Fibroblast of skin of left quadriceps (primary cell): ENCODE measurements around the gene RFT1.
"Not testable (repeated sequence)": the region's sequence is repeated elsewhere in the genome, so short reads cannot be mapped to it uniquely, and the experiment has no call there.

Source experiments
- DNase-seq, 2 experiments: peaks; one replicate each; pipeline ENCODE4 v3.0.0-alpha.2; 2013; ENCODE audit warnings: low read depth in 2 of 2

RFT1 gene

DNA sequence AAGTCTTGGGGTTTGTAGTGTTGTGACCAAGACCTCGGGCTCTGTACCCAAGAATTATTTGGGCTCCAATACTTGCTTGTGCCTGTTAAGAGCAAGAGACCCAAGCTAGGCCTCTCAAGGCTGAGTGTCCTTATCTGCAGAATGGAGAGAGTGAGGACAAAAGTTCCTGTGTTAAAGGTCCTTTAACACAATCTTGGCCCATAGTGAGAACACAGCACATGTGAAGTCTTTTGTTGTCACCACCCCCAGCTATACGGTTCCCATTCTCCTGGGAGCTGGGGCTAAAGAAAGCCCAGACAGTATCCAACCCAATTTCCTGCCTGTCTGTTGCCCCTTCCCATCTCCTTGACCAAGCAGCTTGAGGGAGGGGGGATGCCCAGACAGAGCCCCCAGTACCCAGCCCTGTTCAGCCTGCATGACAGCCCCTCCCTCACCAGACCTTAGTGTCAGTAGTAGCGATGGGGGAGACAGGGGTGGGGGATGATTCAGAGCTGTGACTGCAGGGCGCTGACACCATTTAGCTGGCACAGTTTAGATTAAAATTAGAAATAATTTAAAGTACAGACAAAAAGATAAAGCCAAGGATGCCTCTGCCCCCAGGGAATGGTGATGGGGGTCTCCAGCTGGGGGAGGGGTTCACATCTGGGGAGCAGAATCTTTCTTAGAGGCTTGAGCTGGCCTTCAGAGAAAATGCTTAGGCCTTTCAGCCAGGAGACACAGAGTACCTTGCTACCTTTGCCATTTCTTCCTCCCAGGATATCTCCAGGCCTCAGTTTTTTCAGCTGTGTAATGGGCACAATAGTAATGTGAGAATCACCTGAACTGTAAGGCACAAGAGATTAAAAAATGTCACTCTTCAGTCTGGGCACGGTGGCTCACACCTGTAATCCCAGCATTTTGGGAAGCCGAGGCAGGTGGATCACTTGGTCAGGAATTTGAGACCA is 33.5 kb upstream of the RFT1 start:
- DNase-seq, result no peak

DNA sequence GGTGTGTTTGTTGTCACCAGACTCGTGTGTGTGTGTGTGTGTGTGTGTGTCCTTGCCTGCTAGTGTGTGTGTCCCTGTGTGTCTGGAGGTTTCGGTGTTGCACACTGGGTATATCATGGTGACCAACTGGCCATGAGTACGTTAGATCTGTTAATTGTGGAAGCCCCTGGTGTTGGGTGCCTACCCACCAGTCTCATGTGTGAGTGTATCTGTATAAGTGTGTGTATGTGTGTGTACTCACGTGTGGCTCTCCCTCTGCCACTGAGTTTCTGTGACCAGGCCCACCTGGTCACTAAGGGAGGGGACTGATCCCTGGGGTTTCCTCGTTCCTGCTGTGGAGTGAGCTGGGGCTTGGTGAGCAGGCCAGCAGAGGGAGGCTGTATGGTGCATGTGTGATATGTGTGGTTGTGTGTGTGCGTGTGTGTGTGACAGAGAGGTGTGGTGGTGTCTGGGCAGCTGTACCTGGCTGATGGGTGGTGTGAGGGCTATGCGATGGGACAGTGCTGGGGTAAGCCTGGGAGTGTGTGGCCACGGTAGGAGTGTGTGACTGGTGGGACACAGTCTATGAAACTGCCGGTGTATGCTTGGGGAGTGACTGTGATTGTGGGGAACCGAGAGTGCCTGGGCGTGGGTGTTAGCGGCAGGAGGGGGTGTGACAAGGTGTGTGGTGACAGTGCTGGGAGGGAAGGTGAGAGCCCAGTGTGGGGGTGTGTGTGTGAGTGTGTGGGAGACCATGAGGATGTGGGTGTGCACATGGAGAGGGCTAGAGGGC is 32.6 kb upstream of the RFT1 start:
- no peak for DNase-seq

GRCh38 chr3:53161820-53162671 is 31.8 kb upstream of the RFT1 start:
- DNase-seq, result no peak

DNA sequence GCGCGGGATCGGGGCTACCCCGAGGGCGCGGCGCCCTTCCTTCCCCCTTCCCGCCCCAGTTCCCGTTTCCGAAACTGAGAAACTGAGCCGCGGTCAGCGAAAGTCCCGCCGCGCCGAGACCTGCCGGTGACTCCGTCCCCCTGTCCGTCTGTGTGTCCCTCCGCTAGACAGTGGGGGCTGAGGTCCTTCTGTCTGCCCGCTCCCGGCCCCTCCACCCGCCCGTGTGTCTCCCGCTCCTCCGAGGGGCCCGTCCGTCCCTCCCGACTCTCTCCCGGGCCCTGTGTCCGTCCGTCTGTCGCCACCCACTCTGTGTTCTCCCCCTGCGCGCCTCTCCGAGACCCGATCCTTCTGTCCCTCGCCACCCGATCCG is 31.2 kb upstream of the RFT1 start:
- no peak for DNase-seq

DNA sequence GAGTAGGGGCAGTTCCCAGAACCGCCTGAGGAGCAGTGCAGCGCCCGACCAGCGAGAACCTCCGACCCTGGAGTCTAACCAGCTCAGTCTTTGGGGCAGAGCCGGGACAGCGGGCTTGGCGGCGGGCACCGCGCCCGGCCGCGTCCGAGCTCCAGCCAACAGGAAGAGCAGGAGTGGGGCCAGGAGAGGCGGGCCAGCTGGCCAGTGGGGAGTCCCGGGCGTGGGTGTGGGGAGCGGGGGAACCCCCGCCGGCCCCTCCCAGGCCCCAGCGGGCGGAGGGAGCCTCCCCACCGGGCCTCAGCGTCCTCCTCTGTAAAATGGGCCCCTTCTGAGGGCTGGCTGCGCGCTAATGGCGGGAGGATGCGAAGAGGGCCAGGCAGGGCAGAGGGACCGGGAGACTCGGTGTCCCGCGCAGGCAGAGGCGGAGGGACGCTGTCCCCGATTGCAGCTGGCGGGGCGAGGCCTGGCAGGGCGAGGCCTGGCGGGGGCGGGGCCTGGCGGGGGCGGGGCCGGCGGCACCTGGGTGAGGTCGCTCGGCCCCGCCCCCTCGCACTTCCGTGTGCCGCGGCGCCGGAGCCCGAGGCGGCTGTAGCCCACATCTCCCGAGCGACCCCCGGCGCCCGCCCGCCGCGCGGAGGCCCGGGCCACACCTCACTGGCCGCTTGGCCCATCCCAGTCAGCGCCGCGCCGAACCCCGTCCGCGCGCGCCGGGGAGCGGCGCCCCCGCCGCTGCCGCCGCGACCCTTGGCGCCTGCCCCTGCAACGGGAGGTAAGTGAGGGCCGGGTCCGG is 30.6 kb upstream of the RFT1 start, which contains the start of gene PRKCD:
Gene PRKCD (plus strand): TSS at position 550 of the 790 bp plus-strand sequence. CDS start 17,214 bp downstream, outside the sequence.
- peak; percentile 8 to 9 for DNase-seq

DNA sequence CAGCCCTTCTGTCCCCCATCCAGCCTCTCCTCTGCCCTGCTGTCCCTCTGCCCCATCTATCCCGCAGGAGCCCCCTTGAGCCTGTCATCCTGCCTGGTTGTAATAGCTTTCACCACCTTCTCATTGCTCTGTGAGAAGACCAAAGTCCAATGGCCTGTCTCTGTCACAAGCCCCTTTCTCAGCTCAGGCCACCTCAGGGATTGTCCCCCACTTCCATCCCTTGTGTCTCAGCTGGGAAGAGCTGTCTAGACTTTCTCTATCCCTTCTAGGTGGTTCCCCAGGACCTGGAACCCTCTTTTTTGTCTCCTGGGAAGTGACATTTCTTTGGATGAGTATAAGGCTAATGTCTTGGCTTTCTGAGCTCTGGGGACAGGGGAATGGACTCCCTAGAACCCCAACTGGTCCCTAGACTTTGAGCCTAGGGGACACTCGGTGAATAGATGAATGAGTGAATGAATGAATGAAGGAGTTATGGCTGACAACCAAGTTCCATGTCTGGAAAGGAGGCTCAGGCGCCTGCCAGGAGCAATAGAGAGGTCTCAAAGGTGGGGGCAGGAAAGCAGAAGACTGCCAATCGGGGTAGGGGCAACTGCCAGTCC is 29.9 kb upstream of the RFT1 start:
- DNase-seq, result no peak

DNA sequence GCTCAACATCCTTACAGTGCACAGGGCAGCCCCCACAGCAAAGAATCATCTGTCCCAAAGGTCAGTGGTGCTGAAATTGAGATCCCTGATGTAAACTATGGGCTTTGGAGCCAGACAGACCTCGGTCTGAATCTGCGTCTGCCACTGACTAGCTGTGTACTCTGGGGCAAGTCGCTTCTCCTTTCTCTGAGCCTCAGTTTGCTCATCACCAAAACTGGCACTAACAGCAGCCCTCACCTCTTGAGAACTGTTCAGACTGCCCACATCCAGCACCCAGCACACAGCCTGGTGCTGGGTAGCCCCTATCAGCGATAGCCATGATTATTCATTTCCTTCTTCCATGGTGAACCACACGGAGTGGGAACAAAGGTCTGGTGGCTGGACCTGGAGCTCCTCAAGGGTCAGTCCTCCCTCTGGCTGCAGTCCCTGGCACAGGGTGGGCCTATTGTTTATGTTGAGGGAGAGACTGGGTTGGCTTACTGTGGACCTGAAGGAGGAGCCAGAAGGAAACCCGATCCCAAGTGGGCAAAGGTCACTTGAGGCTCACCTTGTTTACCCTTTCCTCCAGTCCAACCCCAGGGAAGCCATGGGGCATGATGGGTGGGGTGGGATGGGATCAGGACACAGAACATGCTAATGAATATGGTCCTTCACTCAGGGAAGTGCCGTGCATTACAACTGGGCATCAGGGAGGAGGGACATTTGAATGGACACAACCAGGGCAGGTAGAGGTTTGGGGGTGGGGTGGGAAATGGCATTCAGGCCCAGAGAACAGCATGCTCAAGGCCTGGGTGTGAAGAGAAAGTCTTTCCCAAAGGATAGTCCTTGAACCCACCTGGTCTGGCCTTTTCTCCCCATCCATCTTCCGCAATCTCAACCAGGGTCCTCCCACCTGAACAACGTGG is 29.2 kb upstream of the RFT1 start:
- no peak for DNase-seq

GRCh38 chr3:53158765-53159155 is 28.5 kb upstream of the RFT1 start:
- no peak for DNase-seq

DNA sequence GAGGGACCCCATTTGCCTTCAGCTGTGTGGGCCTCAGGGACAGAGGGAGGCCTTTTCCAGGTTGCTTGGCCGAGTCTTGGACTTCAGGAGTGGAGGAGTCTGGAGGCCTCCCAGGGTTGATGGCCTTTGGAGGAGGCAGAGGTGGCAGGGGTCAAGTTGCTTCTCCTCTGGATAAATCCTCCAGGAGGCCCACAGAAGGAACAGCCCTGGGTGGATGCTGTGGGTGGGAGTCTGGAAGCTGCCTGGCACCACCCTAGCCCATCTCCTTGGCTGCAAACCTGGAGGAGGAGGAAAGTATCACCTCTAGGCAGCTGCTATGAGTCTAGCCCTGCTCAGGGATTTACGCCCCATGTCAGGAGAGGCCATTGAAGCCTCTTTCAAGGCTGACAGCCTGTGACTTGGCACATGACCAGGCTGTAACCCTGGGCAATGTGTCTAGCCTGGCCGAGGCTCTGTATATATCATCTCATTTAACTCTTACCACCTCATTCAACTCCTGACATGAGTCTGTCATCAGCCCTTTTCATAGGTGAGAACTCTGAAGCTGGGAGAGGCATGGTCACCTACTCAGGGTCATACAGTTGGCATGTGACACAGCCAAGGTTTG is 27.8 kb upstream of the RFT1 start:
- no peak for DNase-seq

- DNase-seq, result no peak
Observed at GRCh38 chr3:53156368-53156834, 26.2 kb upstream of the RFT1 start.

- no peak for DNase-seq
Observed at GRCh38 chr3:53155760-53156159, 25.5 kb upstream of the RFT1 start.

DNA sequence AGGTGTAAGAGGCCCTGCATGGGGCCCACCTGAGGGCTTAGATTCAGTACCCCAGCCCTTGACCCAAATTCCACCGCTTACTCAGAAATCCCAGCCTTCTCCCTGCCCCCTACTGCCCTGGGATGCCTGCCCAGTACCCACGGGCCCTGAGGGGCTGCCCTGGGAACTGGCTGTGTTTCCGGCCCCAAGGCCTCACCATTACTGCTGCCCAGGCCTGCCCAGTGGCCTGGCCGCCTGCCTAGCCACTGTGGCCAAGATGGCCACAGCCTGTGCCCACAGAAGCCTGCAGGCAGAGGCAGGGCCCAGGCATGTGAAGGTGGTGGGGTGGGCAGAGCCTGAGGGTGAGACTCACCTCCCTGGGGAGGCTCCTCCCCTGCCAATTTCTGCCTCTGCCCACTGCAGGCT is 24.6 kb upstream of the RFT1 start:
- DNase-seq, result no peak

GRCh38 chr3:53153980-53154379 is 23.7 kb upstream of the RFT1 start:
- no peak for DNase-seq

DNA sequence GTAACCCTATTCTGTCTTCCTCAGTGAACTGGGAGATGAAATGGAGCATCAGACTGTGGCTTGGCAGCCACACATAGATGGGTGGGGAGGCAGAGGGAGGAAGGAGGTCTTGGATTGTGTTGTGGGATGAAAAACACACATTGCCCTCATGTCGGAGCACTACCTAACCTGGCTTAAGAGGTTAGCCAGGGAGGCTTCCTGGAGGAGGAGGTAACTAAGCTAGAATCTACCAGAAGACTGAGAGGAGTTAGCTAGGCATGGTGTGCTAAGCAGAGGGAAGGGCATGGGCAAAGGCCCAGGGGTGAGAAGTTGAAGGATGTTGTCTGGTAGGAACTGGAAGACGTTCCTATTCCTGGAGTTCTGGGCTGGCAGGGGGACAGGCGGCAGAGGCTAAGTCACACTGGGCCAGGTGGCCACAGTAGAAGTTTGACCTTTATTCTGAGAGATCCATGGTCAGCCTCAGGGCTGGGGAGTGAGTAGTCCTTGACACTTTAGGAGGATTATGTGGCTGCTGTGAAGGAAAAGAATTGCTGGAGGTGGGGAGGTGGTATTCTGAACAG is 23.1 kb upstream of the RFT1 start:
- DNase-seq, result no peak

DNA sequence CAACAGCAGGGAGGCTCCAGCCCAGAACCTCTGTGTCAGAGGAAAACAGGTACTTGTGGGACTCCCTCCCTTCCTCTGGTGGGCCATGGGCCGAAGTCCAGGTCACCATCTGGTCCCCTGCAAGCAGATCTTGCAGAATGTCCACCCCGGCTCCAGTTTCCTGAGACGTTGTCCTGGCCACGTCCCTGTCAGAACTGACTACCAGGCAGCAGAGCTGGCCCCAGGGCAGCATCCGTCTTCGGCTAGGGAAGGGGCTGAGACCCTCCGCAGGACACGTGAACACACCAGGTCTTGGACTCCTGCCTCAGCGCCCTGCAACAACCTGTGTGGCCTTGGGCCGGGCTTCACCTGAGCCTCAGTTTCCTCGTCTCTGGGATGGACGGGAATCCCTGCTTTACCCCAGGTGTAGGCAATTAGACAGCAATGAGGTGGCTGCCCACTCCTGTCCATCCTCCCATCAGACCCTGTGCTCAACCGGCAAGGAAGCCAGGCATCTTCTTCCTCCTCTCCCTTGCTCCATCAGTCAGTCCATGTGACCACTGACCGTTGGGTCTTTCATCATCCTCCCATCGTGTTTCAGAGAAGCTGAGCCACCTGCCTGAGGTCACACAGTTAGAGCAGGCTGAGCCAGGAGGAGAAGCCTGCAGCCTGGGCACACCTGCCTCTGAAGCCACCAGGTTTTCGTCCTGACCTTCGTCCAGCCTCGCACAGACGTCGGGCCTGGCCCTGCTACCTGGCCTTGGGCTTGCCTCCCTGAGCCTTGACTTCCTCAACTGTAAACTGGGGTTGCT is 21.8 kb upstream of the RFT1 start:
- no peak for DNase-seq

DNA sequence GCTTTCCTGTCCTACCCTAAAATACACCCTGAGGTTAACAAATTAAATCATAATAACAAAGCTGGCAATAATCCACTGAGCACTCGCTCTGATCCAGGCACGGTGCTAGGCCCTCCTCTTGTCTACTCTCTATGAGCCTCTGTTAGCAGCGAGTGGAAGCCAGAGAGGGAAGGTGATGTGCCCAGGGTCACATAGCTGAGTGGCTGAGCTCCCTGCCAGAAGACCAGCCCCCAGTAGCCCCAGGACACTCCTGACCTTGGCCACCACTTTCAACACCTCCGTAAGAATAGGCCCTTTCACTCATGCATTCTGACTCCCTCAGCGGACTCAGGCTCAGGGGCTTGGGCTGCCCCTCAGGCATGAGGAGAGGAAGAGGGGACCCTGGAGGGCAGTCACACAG is 21.2 kb upstream of the RFT1 start:
- no peak for DNase-seq

- DNase-seq, result not testable (repeated sequence)
Observed at GRCh38 chr3:53151086-53151438, 20.8 kb upstream of the RFT1 start.
